Esophagus muscularis mucosa (tissue), 4 donors: ENCODE measurements around the gene C22orf15. TPM values are rescaled to one million over a fixed set of nuclear protein-coding genes. Genes with fewer than 3 reads are reported as not detected.

Experiments
- DNase-seq: peaks from one replicate; pipeline ENCODE4 v3.0.0-alpha.2; 2017; ENCODE audit errors: extremely low spot score
- H3K27ac ChIP-seq, 4 donors: fragments of 200-600 bp; sonication (generic); replicated peaks in 1 of 4; 1 replicate in 3 of 4; 2 replicates in 1 of 4; pipeline ENCODE4 v1.5.1; 2016 to 2019; ENCODE audit warnings: mild to moderate bottlenecking in 1 of 4
- H3K27me3 ChIP-seq, 4 donors: fragments of 200-600 bp; sonication (generic); one replicate each; pipeline versions ENCODE4 v1.5.1 to v1.6.0; 2016 to 2019
- H3K36me3 ChIP-seq, 4 donors: fragments of 200-600 bp; sonication (generic); one replicate each; pipeline ENCODE4 v1.5.1; 2016 to 2019
- H3K4me1 ChIP-seq, 4 donors: fragments of 200-600 bp; sonication (generic); one replicate each; pipeline ENCODE4 v1.5.1; 2016 to 2019
- H3K4me3 ChIP-seq, 4 donors: fragments of 200-600 bp; sonication (generic); 1 replicate in 2 of 4; 2 replicates in 2 of 4; pipeline ENCODE4 v1.5.1; 2016 to 2019; ENCODE audit warnings: mild to moderate bottlenecking in 4 of 4, moderate library complexity in 1 of 4
- H3K9me3 ChIP-seq, 4 donors: fragments of 200-600 bp; sonication (generic); 1 replicate in 3 of 4; 2 replicates in 1 of 4; pipeline ENCODE4 v1.5.1; 2016 to 2019
- EP300 ChIP-seq: sonication (generic); formaldehyde crosslinking; IDR thresholded peaks from one replicate; pipeline ENCODE4 v1.6.1; 2017; ENCODE audit warnings: antibody characterized with exemption
- POLR2A ChIP-seq: fragments of 450-650 bp; IDR thresholded peaks from one replicate; pipeline ENCODE4 v1.6.1; 2017; ENCODE audit warnings: antibody characterized with exemption, moderate library complexity, mild to moderate bottlenecking, low read depth
- POLR2AphosphoS5 ChIP-seq, 2 donors: sonication (generic); formaldehyde crosslinking; IDR thresholded peaks; one replicate each; pipeline ENCODE4 v1.6.1; 2017; ENCODE audit warnings: antibody characterized with exemption in 2 of 2
- WGBS: methylation state at CpG from one replicate; pipeline ENCODE4 v1.1.5; 2018; 5-methylcytosine and 5-hydroxymethylcytosine counted together
- intact Hi-C: fragments of 100-400 bp; cut with DNase I; formaldehyde crosslinking; loops from one replicate; pipeline ENCODE4 v1.15.1; 2023
- total RNA-seq, 4 donors: library from RNA; depleted of rRNA; stranded (reverse); fragments of >200 nt; gene quantifications; one replicate each; pipeline versions ENCODE4 v1.1.0 to v1.2.1, GENCODE V29; 2016
- TF ChIP-seq, protein P1 (sequence below), 3 experiments: fragments of 200-600 bp in 2 of 3; fragments of 450-650 bp in 1 of 3; sonication (generic) in 2 of 3; IDR thresholded peaks; one replicate each; pipeline ENCODE4 v1.5.1; 2017 to 2019; ENCODE audit warnings: antibody characterized with exemption in 3 of 3, mild to moderate bottlenecking in 2 of 3, moderate library complexity in 1 of 3

Gene C22orf15
- total RNA-seq, 4 donors from 2014 or later, result 0.58 TPM; not detected in 3

DNA sequence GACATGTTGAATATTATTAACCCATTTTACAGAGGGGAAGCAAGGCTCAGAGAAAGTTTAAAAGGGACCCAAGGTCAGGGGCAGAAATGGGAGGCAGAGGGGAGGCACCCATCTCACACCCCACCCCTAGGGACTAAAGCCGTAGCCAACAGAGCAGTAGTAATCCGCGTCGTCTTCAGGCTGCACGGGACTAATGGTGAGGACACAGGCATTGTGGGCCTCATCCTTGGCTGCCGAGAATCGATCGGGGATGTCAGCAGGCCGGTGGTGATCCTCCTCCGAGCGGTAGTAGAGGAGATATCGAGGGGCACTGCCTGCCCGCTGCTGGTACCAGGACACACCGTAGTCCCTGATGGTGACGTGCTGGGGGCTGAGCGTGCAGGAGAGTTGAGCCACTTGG is 10.0 kb upstream of the C22orf15 start:
- H3K9me3 ChIP-seq, result no peaks in the 10 kb centered on the region
- H3K4me1 ChIP-seq, result peaks cover 10 to 26% (median 22%) of the 10 kb centered on the region in 4 donors
- H3K27ac ChIP-seq, result no peak overlapping the region
- intact Hi-C loops, result loop anchor here (5.0 kb wide), 1 partner anchor 35 kb away; no protein-coding TSS in a partner anchor
- TF ChIP-seq, protein P1, sequence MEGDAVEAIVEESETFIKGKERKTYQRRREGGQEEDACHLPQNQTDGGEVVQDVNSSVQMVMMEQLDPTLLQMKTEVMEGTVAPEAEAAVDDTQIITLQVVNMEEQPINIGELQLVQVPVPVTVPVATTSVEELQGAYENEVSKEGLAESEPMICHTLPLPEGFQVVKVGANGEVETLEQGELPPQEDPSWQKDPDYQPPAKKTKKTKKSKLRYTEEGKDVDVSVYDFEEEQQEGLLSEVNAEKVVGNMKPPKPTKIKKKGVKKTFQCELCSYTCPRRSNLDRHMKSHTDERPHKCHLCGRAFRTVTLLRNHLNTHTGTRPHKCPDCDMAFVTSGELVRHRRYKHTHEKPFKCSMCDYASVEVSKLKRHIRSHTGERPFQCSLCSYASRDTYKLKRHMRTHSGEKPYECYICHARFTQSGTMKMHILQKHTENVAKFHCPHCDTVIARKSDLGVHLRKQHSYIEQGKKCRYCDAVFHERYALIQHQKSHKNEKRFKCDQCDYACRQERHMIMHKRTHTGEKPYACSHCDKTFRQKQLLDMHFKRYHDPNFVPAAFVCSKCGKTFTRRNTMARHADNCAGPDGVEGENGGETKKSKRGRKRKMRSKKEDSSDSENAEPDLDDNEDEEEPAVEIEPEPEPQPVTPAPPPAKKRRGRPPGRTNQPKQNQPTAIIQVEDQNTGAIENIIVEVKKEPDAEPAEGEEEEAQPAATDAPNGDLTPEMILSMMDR (IDR thresholded peaks at IDR 0.05), result no peak
- TF ChIP-seq POLR2AphosphoS5 (IDR thresholded peaks at IDR 0.05) (no peak), POLR2A (no peak), EP300 (no peak)
- H3K36me3 ChIP-seq, result no peaks in the 10 kb centered on the region
- WGBS, result 96% methylated on average over 16 of the region's 16 CpGs
- DNase-seq, result no peak
- H3K27me3 ChIP-seq, result no peaks in the 10 kb centered on the region
- H3K4me3 ChIP-seq, result no peak overlapping the region

GRCh38 chr22:23753385-23753784 is 9.4 kb upstream of the C22orf15 start:
- H3K4me3 ChIP-seq, result no peak overlapping the region
- H3K4me1 ChIP-seq, result peaks cover 10 to 26% (median 22%) of the 10 kb centered on the region in 4 donors
- no peaks in the 10 kb centered on the region for H3K27me3 ChIP-seq
- no peak overlapping the region for H3K27ac ChIP-seq
- no peaks in the 10 kb centered on the region for H3K9me3 ChIP-seq
- WGBS, result 78% methylated on average over 2 of the region's 2 CpGs
- intact Hi-C loops, result loop anchor here (5.0 kb wide), 1 partner anchor 36 kb away; no protein-coding TSS in a partner anchor
- no peak for TF ChIP-seq POLR2A
- no peak for TF ChIP-seq POLR2AphosphoS5 (IDR thresholded peaks at IDR 0.05)
- TF ChIP-seq, protein P1 (IDR thresholded peaks at IDR 0.05), result no peak
- no peak for TF ChIP-seq EP300
- DNase-seq, result no peak
- no peaks in the 10 kb centered on the region for H3K36me3 ChIP-seq

GRCh38 chr22:23754220-23754919 is 8.4 kb upstream of the C22orf15 start, which contains the start of gene VPREB3:
TSS of gene VPREB3 (minus strand) at chr22:23754425. CDS start at chr22:23754363, 62 bp downstream.
- no peak for DNase-seq
- intact Hi-C loops, result loop anchor here (5.0 kb wide), 1 partner anchor 37 kb away; no protein-coding TSS in a partner anchor
- H3K27ac ChIP-seq, result no peak within 1 kb of the TSS
- H3K9me3 ChIP-seq, result no peaks in the 10 kb centered on the region
- H3K27me3 ChIP-seq, result no peaks in the 10 kb centered on the region
- no peak for TF ChIP-seq POLR2A
- no peak for TF ChIP-seq EP300
- TF ChIP-seq POLR2AphosphoS5 (IDR thresholded peaks at IDR 0.05), result no peak
- TF ChIP-seq, protein P1 (IDR thresholded peaks at IDR 0.05), result no peak
- H3K36me3 ChIP-seq, result no peaks in the 10 kb centered on the region
- no peak within 1 kb of the TSS for H3K4me3 ChIP-seq
- 90% methylated on average over 14 of the region's 14 CpGs for WGBS
- H3K4me1 ChIP-seq, result peaks cover 10 to 26% (median 22%) of the 10 kb centered on the region in 4 donors

GRCh38 chr22:23754980-23755636 is 7.7 kb upstream of the C22orf15 start:
- no peaks in the 10 kb centered on the region for H3K9me3 ChIP-seq
- no peak overlapping the region for H3K27ac ChIP-seq
- H3K4me1 ChIP-seq, result peaks cover 5 to 19% (median 16%) of the 10 kb centered on the region in 4 donors
- no peaks in the 10 kb centered on the region for H3K36me3 ChIP-seq
- H3K27me3 ChIP-seq, result no peaks in the 10 kb centered on the region
- WGBS, result 66% methylated on average over 6 of the region's 6 CpGs
- no peak overlapping the region for H3K4me3 ChIP-seq
- intact Hi-C loops, result loop anchor here (5.0 kb wide), 1 partner anchor 38 kb away; no protein-coding TSS in a partner anchor
- no peak for DNase-seq
- no peak for TF ChIP-seq POLR2AphosphoS5 (IDR thresholded peaks at IDR 0.05)
- TF ChIP-seq EP300, result no peak

- no peak for TF ChIP-seq POLR2AphosphoS5 (IDR thresholded peaks at IDR 0.05)
- no peak for TF ChIP-seq EP300
- TF ChIP-seq, protein P1 (IDR thresholded peaks at IDR 0.05), result no peak
- TF ChIP-seq POLR2A, result no peak
- DNase-seq, result no peak
- no peak overlapping the region for H3K27ac ChIP-seq
- peaks cover 0 to 13% (median 11%) of the 10 kb centered on the region in 4 donors for H3K4me1 ChIP-seq
- intact Hi-C loops, result no loop called here
- H3K9me3 ChIP-seq, result no peaks in the 10 kb centered on the region
- H3K4me3 ChIP-seq, result no peak overlapping the region
- 89% methylated on average over 8 of the region's 8 CpGs for WGBS
- H3K36me3 ChIP-seq, result no peaks in the 10 kb centered on the region
- no peaks in the 10 kb centered on the region for H3K27me3 ChIP-seq
Observed at GRCh38 chr22:23755711-23756110, 7.1 kb upstream of the C22orf15 start.
